ENCODE results near the gene TSPAN5. TPM values are rescaled to one million over a fixed set of nuclear protein-coding genes. Genes with fewer than 3 reads are reported as not detected.

Gene TSPAN5
- total and polyA plus RNA-seq, 9 of the 15 experiments (the other 6 are each of a cell fraction or from before 2014, with no cell fraction given), result 0.58 to 6.6 (median 0.73) TPM

DNA sequence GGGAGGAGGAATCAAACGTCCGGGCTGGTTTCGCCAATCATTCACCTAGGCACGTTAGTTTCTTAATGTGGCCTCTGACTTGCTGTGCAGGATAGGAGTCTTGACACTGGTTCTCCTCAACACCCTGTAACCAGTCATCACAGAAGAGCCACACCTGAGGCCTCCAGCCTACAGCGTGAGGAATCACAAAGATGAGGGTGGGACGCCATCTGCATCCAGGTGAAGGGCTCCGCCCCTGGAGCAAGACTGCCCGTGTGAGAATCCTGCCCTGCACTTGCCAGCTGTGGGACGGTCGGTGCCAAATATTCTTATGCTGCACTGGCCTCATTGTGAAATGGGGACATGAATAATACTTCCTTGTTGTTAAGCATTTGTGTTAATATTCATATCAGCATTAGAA is 35.7 kb upstream of the TSPAN5 start:
- Histone ChIP-seq H3K9me3 (replicated peaks; ENCODE audit: control insufficient read depth, insufficient read depth, low read depth, low read length) (no peaks in the 10 kb centered on the region), H3K79me2 (ENCODE audit: control insufficient read depth, insufficient read depth, low read length) (no peaks in the 10 kb centered on the region), H3K9me1 (ENCODE audit: control insufficient read depth, insufficient read depth, low read length) (no peaks in the 10 kb centered on the region), H4K20me1 (replicated peaks; ENCODE audit: control insufficient read depth, insufficient read depth, low read length) (no peaks in the 10 kb centered on the region), H2AFZ (ENCODE audit: low read depth, low read length) (no peak overlapping the region), H3K4me1 (replicated peaks in 1 of 2; ENCODE audit: control insufficient read depth in 2 of 2, insufficient read depth in 2 of 2, low read length in 2 of 2) (peaks cover 0 to under 1% of the 10 kb centered on the region in 2 experiments; a peak in 2 of 5 replicates), H3K27ac (ENCODE audit: extremely low read depth, low read depth, low read length) (no peak overlapping the region), H3K9ac (ENCODE audit: insufficient read depth in 1 of 2, low read depth in 2 of 2, low read length in 2 of 2) (no peak overlapping the region), H3K4me3 (no peak overlapping the region), H3K27me3 (ENCODE audit: control insufficient read depth in 2 of 2, insufficient read depth in 2 of 2, low read length in 2 of 2) (no peaks in the 10 kb centered on the region), H3K4me2 (ENCODE audit: insufficient read depth, low read length) (no peak overlapping the region), H3K36me3 (ENCODE audit: control insufficient read depth, insufficient read depth, low read length) (no peaks in the 10 kb centered on the region)
- 50% methylated on average over 10 of the region's 10 CpGs for WGBS (ENCODE audit: insufficient coverage, low coverage, missing lambda C conversion rate)
- TF ChIP-seq HDGF (IDR thresholded peaks at IDR 0.05) (no peak), ZNF316 (IDR thresholded peaks at IDR 0.05) (no peak), DIDO1 (tag; IDR thresholded peaks at IDR 0.05; ENCODE audit: low read depth) (no peak), RFX5 (IDR thresholded peaks at IDR 0.05; ENCODE audit: low read depth, low read length) (no peak), CAMTA2 (CRISPR knock-in tag; conservative IDR thresholded peaks at IDR 0.05) (no peak), ZNF3 (CRISPR knock-in tag; IDR thresholded peaks at IDR 0.05) (no peak), ZFP30 (CRISPR knock-in tag; IDR thresholded peaks at IDR 0.05; ENCODE audit: borderline replicate concordance) (no peak), ARHGAP35 (IDR thresholded peaks at IDR 0.05; ENCODE audit: partially characterized antibody) (no peak), BMI1 (IDR thresholded peaks at IDR 0.05; ENCODE audit: low read length) (no peak), ZNF232 (CRISPR knock-in tag; IDR thresholded peaks at IDR 0.05) (no peak)
- TF ChIP-seq, protein P1, sequence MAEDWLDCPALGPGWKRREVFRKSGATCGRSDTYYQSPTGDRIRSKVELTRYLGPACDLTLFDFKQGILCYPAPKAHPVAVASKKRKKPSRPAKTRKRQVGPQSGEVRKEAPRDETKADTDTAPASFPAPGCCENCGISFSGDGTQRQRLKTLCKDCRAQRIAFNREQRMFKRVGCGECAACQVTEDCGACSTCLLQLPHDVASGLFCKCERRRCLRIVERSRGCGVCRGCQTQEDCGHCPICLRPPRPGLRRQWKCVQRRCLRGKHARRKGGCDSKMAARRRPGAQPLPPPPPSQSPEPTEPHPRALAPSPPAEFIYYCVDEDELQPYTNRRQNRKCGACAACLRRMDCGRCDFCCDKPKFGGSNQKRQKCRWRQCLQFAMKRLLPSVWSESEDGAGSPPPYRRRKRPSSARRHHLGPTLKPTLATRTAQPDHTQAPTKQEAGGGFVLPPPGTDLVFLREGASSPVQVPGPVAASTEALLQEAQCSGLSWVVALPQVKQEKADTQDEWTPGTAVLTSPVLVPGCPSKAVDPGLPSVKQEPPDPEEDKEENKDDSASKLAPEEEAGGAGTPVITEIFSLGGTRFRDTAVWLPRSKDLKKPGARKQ (CRISPR knock-in tag; IDR thresholded peaks at IDR 0.05), result no peak
- TF ChIP-seq, protein P2, sequence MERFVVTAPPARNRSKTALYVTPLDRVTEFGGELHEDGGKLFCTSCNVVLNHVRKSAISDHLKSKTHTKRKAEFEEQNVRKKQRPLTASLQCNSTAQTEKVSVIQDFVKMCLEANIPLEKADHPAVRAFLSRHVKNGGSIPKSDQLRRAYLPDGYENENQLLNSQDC (CRISPR knock-in tag; IDR thresholded peaks at IDR 0.05), result no peak
- TF ChIP-seq, protein P3, sequence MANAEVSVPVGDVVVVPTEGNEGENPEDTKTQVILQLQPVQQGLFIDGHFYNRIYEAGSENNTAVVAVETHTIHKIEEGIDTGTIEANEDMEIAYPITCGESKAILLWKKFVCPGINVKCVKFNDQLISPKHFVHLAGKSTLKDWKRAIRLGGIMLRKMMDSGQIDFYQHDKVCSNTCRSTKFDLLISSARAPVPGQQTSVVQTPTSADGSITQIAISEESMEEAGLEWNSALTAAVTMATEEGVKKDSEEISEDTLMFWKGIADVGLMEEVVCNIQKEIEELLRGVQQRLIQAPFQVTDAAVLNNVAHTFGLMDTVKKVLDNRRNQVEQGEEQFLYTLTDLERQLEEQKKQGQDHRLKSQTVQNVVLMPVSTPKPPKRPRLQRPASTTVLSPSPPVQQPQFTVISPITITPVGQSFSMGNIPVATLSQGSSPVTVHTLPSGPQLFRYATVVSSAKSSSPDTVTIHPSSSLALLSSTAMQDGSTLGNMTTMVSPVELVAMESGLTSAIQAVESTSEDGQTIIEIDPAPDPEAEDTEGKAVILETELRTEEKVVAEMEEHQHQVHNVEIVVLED (CRISPR knock-in tag; IDR thresholded peaks at IDR 0.05), result no peak
- TF ChIP-seq, protein P4, sequence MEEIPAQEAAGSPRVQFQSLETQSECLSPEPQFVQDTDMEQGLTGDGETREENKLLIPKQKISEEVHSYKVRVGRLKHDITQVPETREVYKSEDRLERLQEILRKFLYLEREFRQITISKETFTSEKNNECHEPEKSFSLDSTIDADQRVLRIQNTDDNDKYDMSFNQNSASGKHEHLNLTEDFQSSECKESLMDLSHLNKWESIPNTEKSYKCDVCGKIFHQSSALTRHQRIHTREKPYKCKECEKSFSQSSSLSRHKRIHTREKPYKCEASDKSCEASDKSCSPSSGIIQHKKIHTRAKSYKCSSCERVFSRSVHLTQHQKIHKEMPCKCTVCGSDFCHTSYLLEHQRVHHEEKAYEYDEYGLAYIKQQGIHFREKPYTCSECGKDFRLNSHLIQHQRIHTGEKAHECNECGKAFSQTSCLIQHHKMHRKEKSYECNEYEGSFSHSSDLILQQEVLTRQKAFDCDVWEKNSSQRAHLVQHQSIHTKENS (CRISPR knock-in tag; IDR thresholded peaks at IDR 0.05), result no peak
- POLR2A ChIA-PET, result interaction anchor here (0.9 kb wide), 1 partner anchor 11 kb away, joined by 3 read pairs; no protein-coding TSS in a partner anchor
- CTCF ChIA-PET (ENCODE audit: low intra/inter-chr PET ratio), result interaction anchor here (0.6 kb wide), 1 partner anchor 236 kb away, joined by 4 read pairs; no protein-coding TSS in a partner anchor
- BruUV-seq (replicated peaks), result no TSS peak
- in situ Hi-C loops (cut with MboI), result no loop called here
- ATAC-seq (no peak), DNase-seq (ENCODE audit: extremely low read depth in 1 of 4, low spot score in 3 of 4) (no peak), FAIRE-seq (no peak)
- intact Hi-C loops (cut with micrococcal nuclease), result no loop called here

All from K562 (cell line).